NB4 (cell line): ENCODE data around the gene LPCAT1.

Experiments
- DNase-seq: peaks from one replicate; pipeline ENCODE4 v3.0.0; 2010; ENCODE audit warnings: low read depth
- H3K4me3 ChIP-seq: one replicate; pipeline ENCODE4 v1.5.1; 2011; ENCODE audit warnings: mild to moderate bottlenecking, low read depth, low read length, moderate library complexity
- CTCF ChIP-seq: IDR thresholded peaks from one replicate; pipeline ENCODE4 v1.5.1; 2012; ENCODE audit warnings: low read depth, low read length
- MAX ChIP-seq: IDR thresholded peaks from 2 replicates; pipeline ENCODE4 v1.6.1; 2011; ENCODE audit warnings: low read depth, low read length
- MYC ChIP-seq: IDR thresholded peaks from 2 replicates; pipeline ENCODE4 v1.6.1; 2011; ENCODE audit warnings: low read depth, low read length
- POLR2A ChIP-seq: IDR thresholded peaks from 2 replicates; pipeline ENCODE4 v1.6.1; 2011; ENCODE audit warnings: mild to moderate bottlenecking; ENCODE audit not compliant: insufficient read length; ENCODE audit errors: extremely low read depth

Gene LPCAT1

GRCh38 chr5:1522601-1523479 lies 920 bp downstream of the LPCAT1 start:
- TF ChIP-seq MYC (peak; percentile 49), CTCF (no peak), MAX (peak; percentile 76), POLR2A (no peak)
- DNase-seq = peak; percentile 48
- peak overlapping the region; percentile 62 for H3K4me3 ChIP-seq

GRCh38 chr5:1521671-1522600 lies 1.8 kb downstream of the LPCAT1 start:
- DNase-seq = peak; percentile 78
- TF ChIP-seq MAX (no peak), MYC (no peak)
- H3K4me3 ChIP-seq = peak overlapping the region; percentile 62

- H3K4me3 ChIP-seq = no peak overlapping the region
- TF ChIP-seq CTCF (no peak), MAX (no peak), POLR2A (no peak), MYC (no peak)
- no peak for DNase-seq
Measured at GRCh38 chr5:1520791-1521453, 2.8 kb downstream of the LPCAT1 start.

GRCh38 chr5:1519631-1520210 lies 4.0 kb downstream of the LPCAT1 start:
- H3K4me3 ChIP-seq = no peak overlapping the region
- DNase-seq = no peak
- TF ChIP-seq CTCF (no peak), MYC (no peak), POLR2A (no peak), MAX (no peak)

GRCh38 chr5:1517838-1518237 lies 5.9 kb downstream of the LPCAT1 start:
- H3K4me3 ChIP-seq = no peak overlapping the region
- no peak for DNase-seq
- no peak for TF ChIP-seq MYC
- no peak for TF ChIP-seq MAX
- TF ChIP-seq CTCF = no peak
- TF ChIP-seq POLR2A = no peak
